Colonic mucosa (tissue), 4 donors: Measurements from ENCODE around the gene TSPAN2. TPM values are rescaled to one million over a fixed set of nuclear protein-coding genes. Genes with fewer than 3 reads are reported as not detected.

ENCODE experiments used
- DNase-seq: peaks from one replicate; pipeline ENCODE4 v3.0.0-alpha.2; 2020
- H3K27ac ChIP-seq: fragments of 200-600 bp; one replicate; pipeline ENCODE4 v1.8.0; 2021
- H3K27me3 ChIP-seq: fragments of 200-600 bp; one replicate; pipeline ENCODE4 v1.8.0; 2021
- H3K36me3 ChIP-seq: fragments of 200-600 bp; one replicate; pipeline ENCODE4 v1.8.0; 2021
- H3K4me1 ChIP-seq: fragments of 200-600 bp; one replicate; pipeline ENCODE4 v1.8.0; 2021; ENCODE audit warnings: mild to moderate bottlenecking
- H3K4me3 ChIP-seq: fragments of 200-600 bp; one replicate; pipeline ENCODE4 v1.8.0; 2021
- H3K9ac ChIP-seq, 2 donors: one replicate each; pipeline ENCODE4 v1.7.0; 2013; ENCODE audit warnings: control low read depth in 2 of 2, low read depth in 2 of 2, low read length in 2 of 2
- H3K9me3 ChIP-seq: fragments of 200-600 bp; one replicate; pipeline ENCODE4 v1.8.0; 2021
- CTCF ChIP-seq: fragments of 200-600 bp; IDR thresholded peaks from one replicate; pipeline ENCODE4 v1.8.0; 2022; ENCODE audit warnings: antibody characterized with exemption, mild to moderate bottlenecking
- intact Hi-C: fragments of 100-400 bp; cut with DNase I; formaldehyde crosslinking; loops from one replicate; pipeline ENCODE4 v1.14.1; 2022
- total RNA-seq, 2 donors: library from RNA; stranded (reverse); fragmentation: NEBNext Ultra II Directional in 1 of 2; extraction: Animal tissue kit (Norgen Biotek cat#: 25700) in 1 of 2; gene quantifications; one replicate each; pipeline ENCODE4 v1.2.1, GENCODE V29; 2021
- donor health status: healthy.
- donor health status: DM: no; HTN: no; CAD: no.
- donor health status: DM: no; HTN: no; CAD: no.

TSPAN2 gene
- total RNA-seq, result 10 to 100 TPM in 1 of 2 donors, 1 to 10 TPM in 1; 2.1 to 14.6 TPM

DNA sequence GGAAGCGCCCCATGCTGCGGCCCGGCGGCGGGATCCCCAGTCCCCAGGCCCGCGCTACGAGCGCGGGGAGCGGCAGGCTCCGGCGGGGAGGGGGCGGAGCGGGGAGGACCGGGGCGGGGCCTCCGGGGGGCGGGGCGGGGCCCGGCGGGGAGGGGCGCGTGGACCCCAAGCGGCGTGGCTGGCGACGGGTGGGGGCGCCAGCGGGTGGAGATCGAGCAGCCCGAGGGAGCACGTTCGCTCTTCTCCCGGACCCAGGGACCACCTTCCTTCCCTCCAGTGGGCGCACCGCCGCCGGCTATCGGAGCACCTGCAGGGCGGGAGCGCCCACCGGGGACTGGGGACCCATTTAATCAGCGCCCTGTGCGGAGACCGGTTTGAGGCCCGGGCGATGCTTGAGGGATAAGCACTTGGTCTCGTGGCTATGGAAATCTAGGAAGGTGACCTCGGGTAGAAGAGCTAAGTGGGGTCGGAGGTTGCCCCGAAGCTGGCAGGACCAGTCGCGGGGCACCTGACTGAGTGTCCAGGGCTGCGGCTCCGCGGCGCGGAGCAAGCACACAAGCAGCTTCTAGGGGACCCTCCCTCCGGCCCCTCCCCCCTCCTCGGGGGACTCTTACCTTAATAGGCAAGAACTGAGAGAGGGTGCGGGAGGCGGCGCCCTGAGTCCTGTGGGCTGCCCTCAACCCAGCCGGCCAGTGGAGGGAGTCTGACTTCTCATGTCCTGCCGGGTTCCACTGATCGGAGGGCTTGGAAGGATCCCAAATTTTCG, at the start of gene TSPAN2:
TSPAN2 (minus strand) TSS at position 84 of the 766 bp plus-strand sequence; CDS start at position 13, 71 bp downstream.
- intact Hi-C loops, result no loop called here
- H3K9ac ChIP-seq, result peak within 1 kb of the TSS; percentile 49 to 68

GRCh38 chr1:115138973-115139372, 49.7 kb upstream of the TSPAN2 start:
- peak; percentile 81 for TF ChIP-seq CTCF
- H3K27ac ChIP-seq, result no peak overlapping the region
- DNase-seq, result peak; percentile 81
- H3K4me1 ChIP-seq, result no peaks in the 10 kb centered on the region
- no peaks in the 10 kb centered on the region for H3K36me3 ChIP-seq
- no peaks in the 10 kb centered on the region for H3K9me3 ChIP-seq
- no peak overlapping the region for H3K4me3 ChIP-seq
- intact Hi-C loops, result loop anchor here (2.0 kb wide), 2 partner anchors 330 to 458 kb away; no protein-coding TSS in a partner anchor
- no peaks in the 10 kb centered on the region for H3K27me3 ChIP-seq
- H3K9ac ChIP-seq, result no peak overlapping the region

More for the DNA sequence above, at the start of gene TSPAN2:
- peak within 1 kb of the TSS; percentile 69 for H3K4me3 ChIP-seq
- DNase-seq, result peak; percentile 69
- peak within 1 kb of the TSS; percentile 52 for H3K27ac ChIP-seq
- H3K36me3 ChIP-seq, result no peaks in the 10 kb centered on the region
- H3K27me3 ChIP-seq, result no peaks in the 10 kb centered on the region
- no peaks in the 10 kb centered on the region for H3K4me1 ChIP-seq
- TF ChIP-seq CTCF, result no peak
- no peaks in the 10 kb centered on the region for H3K9me3 ChIP-seq

- H3K9ac ChIP-seq, result no peak overlapping the region
- H3K27me3 ChIP-seq, result no peaks in the 10 kb centered on the region
- H3K27ac ChIP-seq, result no peak overlapping the region
- H3K36me3 ChIP-seq, result no peaks in the 10 kb centered on the region
- no peaks in the 10 kb centered on the region for H3K9me3 ChIP-seq
- TF ChIP-seq CTCF, result no peak
- no peak for DNase-seq
- intact Hi-C loops, result loop anchor here (2.0 kb wide), 2 partner anchors 331 to 459 kb away; no protein-coding TSS in a partner anchor
- H3K4me1 ChIP-seq, result no peaks in the 10 kb centered on the region
- H3K4me3 ChIP-seq, result no peak overlapping the region
These were observed 49.0 kb upstream of the TSPAN2 start for GRCh38 chr1:115138271-115138670.

DNA sequence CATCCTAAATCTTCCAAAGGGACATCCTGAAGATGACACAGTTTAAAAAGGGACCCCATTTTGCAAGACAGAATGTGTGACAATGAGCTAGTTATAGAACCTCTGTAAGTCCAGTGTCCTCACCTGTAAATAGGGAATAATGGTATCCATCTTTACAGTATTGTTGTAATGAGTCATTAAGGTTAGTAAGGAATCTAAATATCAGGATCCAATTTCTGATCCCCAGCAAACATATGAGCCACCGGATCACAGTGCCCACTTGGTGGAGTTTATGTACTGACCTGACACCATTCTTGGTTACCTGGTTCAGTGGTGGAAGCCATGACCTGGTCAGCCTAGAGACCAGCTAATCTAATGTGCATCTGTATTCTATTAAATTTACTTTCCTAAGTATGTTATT, 47.9 kb upstream of the TSPAN2 start:
- Histone ChIP-seq H3K27me3 (no peaks in the 10 kb centered on the region), H3K36me3 (no peaks in the 10 kb centered on the region), H3K9me3 (no peaks in the 10 kb centered on the region), H3K4me1 (no peaks in the 10 kb centered on the region), H3K27ac (no peak overlapping the region), H3K4me3 (no peak overlapping the region), H3K9ac (no peak overlapping the region)
- DNase-seq, result no peak
- intact Hi-C loops, result no loop called here
- no peak for TF ChIP-seq CTCF

DNA sequence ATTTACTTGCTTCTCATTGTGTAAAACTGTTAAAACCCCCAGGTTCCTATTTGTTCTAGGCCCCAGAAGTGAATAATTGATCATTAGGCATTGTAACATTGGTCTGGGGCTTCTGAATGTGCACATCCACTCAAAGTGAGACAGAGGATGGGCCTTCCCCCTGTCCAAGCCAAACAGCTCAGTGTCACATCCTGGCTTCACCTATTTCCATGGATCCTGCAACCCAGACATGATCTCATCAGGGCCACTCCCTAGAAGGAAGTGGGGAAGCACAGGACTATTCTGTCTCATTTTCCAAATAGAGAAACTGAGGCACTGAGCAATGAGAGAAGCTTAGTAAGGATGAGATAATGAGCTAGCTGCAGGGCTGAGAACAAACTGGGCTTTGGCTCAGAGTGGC, 47.4 kb upstream of the TSPAN2 start:
- intact Hi-C loops, result no loop called here

More for the DNA sequence above, 47.4 kb upstream of the TSPAN2 start:
- Histone ChIP-seq H3K4me1 (no peaks in the 10 kb centered on the region), H3K27me3 (no peaks in the 10 kb centered on the region), H3K4me3 (no peak overlapping the region), H3K27ac (no peak overlapping the region), H3K36me3 (no peaks in the 10 kb centered on the region), H3K9me3 (no peaks in the 10 kb centered on the region), H3K9ac (no peak overlapping the region)
- no peak for DNase-seq
- TF ChIP-seq CTCF, result no peak
